SU-DHL-6 (cell line): ENCODE data around the gene PRDM12.

Source experiments
- H2AFZ ChIP-seq: fragments of 200-600 bp; sonication (generic); 2 replicates; pipeline ENCODE4 v1.6.1; 2014; ENCODE audit warnings: low read depth, mild to moderate bottlenecking, moderate library complexity, mixed read lengths, antibody characterized with exemption, low read length; ENCODE audit not compliant: severe bottlenecking
- H3F3A ChIP-seq: fragments of 200-600 bp; shearing (Covaris generic); 2 replicates; pipeline ENCODE4 v1.6.0; 2016; ENCODE audit warnings: antibody characterized with exemption, mild to moderate bottlenecking; ENCODE audit not compliant: insufficient read depth
- H3K27ac ChIP-seq: fragments of 200-600 bp; sonication (generic); 2 replicates; pipeline ENCODE4 v1.5.1; 2016; ENCODE audit warnings: low read depth, mild to moderate bottlenecking, low read length, moderate library complexity, mixed read lengths
- H3K27me3 ChIP-seq: fragments of 200-600 bp; sonication (generic), shearing (Covaris generic); 2 replicates; pipeline ENCODE4 v1.6.0; 2014; ENCODE audit warnings: mild to moderate bottlenecking, low read length
- H3K36me3 ChIP-seq: fragments of 200-600 bp; sonication (generic); 2 replicates; pipeline ENCODE4 v1.6.1; 2014; ENCODE audit warnings: mild to moderate bottlenecking, low read length, mixed read lengths
- H3K4me2 ChIP-seq: fragments of 300-600, 200-600 bp; shearing (Covaris generic), sonication (generic); 2 replicates; pipeline ENCODE4 v1.6.0; 2014; ENCODE audit warnings: low read length, low read depth, mild to moderate bottlenecking; ENCODE audit not compliant: poor library complexity, severe bottlenecking
- H3K4me3 ChIP-seq: fragments of 200-600 bp; sonication (generic); 2 replicates; pipeline ENCODE4 v1.5.1; 2014; ENCODE audit warnings: antibody characterized with exemption, low read length, mild to moderate bottlenecking, mixed read lengths; ENCODE audit not compliant: insufficient read depth, poor library complexity, severe bottlenecking
- H3K79me2 ChIP-seq: fragments of 200-600 bp; sonication (generic); 2 replicates; pipeline ENCODE4 v1.6.1; 2014; ENCODE audit warnings: mild to moderate bottlenecking, low read length, moderate library complexity; ENCODE audit not compliant: insufficient read depth
- H3K9ac ChIP-seq: fragments of 200-600 bp; sonication (generic); 2 replicates; pipeline ENCODE4 v1.7.0; 2014; ENCODE audit warnings: mild to moderate bottlenecking, low read length
- H3K9me2 ChIP-seq: fragments of 200-600 bp; sonication (generic); replicated peaks from 2 replicates; pipeline ENCODE4 v1.6.1; 2014; ENCODE audit warnings: low read length; ENCODE audit not compliant: insufficient read depth
- H3K9me3 ChIP-seq: fragments of 200-600 bp; sonication (generic); 2 replicates; pipeline ENCODE4 v1.6.1; 2014; ENCODE audit warnings: low read length, mixed read lengths; ENCODE audit not compliant: insufficient read depth
- H4K20me1 ChIP-seq: fragments of 200-600 bp; sonication (generic); 2 replicates; pipeline ENCODE4 v1.6.1; 2014; ENCODE audit warnings: low read depth, mild to moderate bottlenecking, antibody characterized with exemption, low read length, moderate library complexity, mixed read lengths
- CTCF ChIP-seq: fragments of 200-600 bp; sonication (generic); IDR thresholded peaks from one replicate; pipeline ENCODE4 v1.5.1; 2017; ENCODE audit warnings: antibody characterized with exemption, mild to moderate bottlenecking, low read length, moderate library complexity; ENCODE audit not compliant: insufficient read depth, poor library complexity, severe bottlenecking
- EZH2phosphoT487 ChIP-seq: fragments of 200-600 bp; sonication (generic), shearing (Covaris generic); conservative IDR thresholded peaks from 2 replicates; pipeline ENCODE4 v1.6.1; 2018; ENCODE audit warnings: mild to moderate bottlenecking, antibody characterized with exemption, low read length, moderate library complexity, mixed read lengths

The PRDM12 gene

GRCh38 chr9:130624154-130624553 is 40.2 kb upstream of the PRDM12 start:
- Histone ChIP-seq H3K4me2 (no peak overlapping the region), H3K79me2 (no peaks in the 10 kb centered on the region), H3K9ac (no peak overlapping the region), H3F3A (no peaks in the 10 kb centered on the region), H4K20me1 (no peaks in the 10 kb centered on the region), H3K27ac (no peak overlapping the region), H3K36me3 (peaks cover 2% of the 10 kb centered on the region; the same call in 1 of the 2 replicates), H3K9me3 (no peaks in the 10 kb centered on the region), H3K27me3 (no peaks in the 10 kb centered on the region), H3K4me3 (no peak overlapping the region), H2AFZ (no peak overlapping the region), H3K9me2 (no peaks in the 10 kb centered on the region)
- no peak for TF ChIP-seq EZH2phosphoT487
- TF ChIP-seq CTCF, result no peak

GRCh38 chr9:130626249-130626996 is 38.0 kb upstream of the PRDM12 start:
- TF ChIP-seq EZH2phosphoT487 (no peak), CTCF (no peak)
- Histone ChIP-seq H2AFZ (no peak overlapping the region), H3K9me2 (no peaks in the 10 kb centered on the region), H3K36me3 (no peaks in the 10 kb centered on the region; the same call in 1 of the 2 replicates), H3K27me3 (no peaks in the 10 kb centered on the region), H3K27ac (no peak overlapping the region), H3K4me2 (no peak overlapping the region), H3K9ac (no peak overlapping the region), H3K79me2 (no peaks in the 10 kb centered on the region), H3F3A (no peaks in the 10 kb centered on the region), H4K20me1 (no peaks in the 10 kb centered on the region), H3K4me3 (no peak overlapping the region), H3K9me3 (no peaks in the 10 kb centered on the region)

- Histone ChIP-seq H3K79me2 (no peaks in the 10 kb centered on the region), H3K27me3 (no peaks in the 10 kb centered on the region), H3K4me3 (no peak overlapping the region), H3K9me3 (no peaks in the 10 kb centered on the region), H4K20me1 (no peaks in the 10 kb centered on the region), H3K9ac (no peak overlapping the region), H3F3A (no peaks in the 10 kb centered on the region), H2AFZ (no peak overlapping the region), H3K4me2 (no peak overlapping the region), H3K27ac (no peak overlapping the region), H3K36me3 (no peaks in the 10 kb centered on the region; the same call in 1 of the 2 replicates), H3K9me2 (no peaks in the 10 kb centered on the region)
- TF ChIP-seq CTCF (no peak), EZH2phosphoT487 (no peak)
These were observed 37.3 kb upstream of the PRDM12 start for GRCh38 chr9:130627051-130627450.
